GM12875 (cell line): ENCODE results near the gene ZNF784.

ENCODE experiments used
- H3K4me3 ChIP-seq: one replicate; pipeline ENCODE4 v1.5.1; 2011; ENCODE audit warnings: low read depth, low read length, control low read depth
- TF ChIP-seq, protein P1 (sequence below): IDR thresholded peaks from 2 replicates; pipeline ENCODE4 v1.5.1; 2011; ENCODE audit warnings: low read depth, mild to moderate bottlenecking, control low read depth, inconsistent platforms, low read length, moderate library complexity, borderline replicate concordance; ENCODE audit not compliant: insufficient read depth

The ZNF784 gene

GRCh38 chr19:55606817-55607216, 17.5 kb downstream of the ZNF784 start:
- H3K4me3 ChIP-seq: peak overlapping the region; percentile 85
- TF ChIP-seq, protein P1, sequence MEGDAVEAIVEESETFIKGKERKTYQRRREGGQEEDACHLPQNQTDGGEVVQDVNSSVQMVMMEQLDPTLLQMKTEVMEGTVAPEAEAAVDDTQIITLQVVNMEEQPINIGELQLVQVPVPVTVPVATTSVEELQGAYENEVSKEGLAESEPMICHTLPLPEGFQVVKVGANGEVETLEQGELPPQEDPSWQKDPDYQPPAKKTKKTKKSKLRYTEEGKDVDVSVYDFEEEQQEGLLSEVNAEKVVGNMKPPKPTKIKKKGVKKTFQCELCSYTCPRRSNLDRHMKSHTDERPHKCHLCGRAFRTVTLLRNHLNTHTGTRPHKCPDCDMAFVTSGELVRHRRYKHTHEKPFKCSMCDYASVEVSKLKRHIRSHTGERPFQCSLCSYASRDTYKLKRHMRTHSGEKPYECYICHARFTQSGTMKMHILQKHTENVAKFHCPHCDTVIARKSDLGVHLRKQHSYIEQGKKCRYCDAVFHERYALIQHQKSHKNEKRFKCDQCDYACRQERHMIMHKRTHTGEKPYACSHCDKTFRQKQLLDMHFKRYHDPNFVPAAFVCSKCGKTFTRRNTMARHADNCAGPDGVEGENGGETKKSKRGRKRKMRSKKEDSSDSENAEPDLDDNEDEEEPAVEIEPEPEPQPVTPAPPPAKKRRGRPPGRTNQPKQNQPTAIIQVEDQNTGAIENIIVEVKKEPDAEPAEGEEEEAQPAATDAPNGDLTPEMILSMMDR: no peak

- TF ChIP-seq, protein P1: no peak
- H3K4me3 ChIP-seq: peak overlapping the region; percentile 85
These were observed 17.9 kb downstream of the ZNF784 start for GRCh38 chr19:55606471-55606787.

GRCh38 chr19:55605637-55606470, 18.5 kb downstream of the ZNF784 start, which contains the start of gene ZNF865:
Gene ZNF865 (plus strand): TSS chr19:55605647. CDS start chr19:55613619, 7,972 bp downstream.
- peak within 1 kb of the TSS; percentile 85 for H3K4me3 ChIP-seq
- TF ChIP-seq, protein P1: peak; percentile 84

DNA sequence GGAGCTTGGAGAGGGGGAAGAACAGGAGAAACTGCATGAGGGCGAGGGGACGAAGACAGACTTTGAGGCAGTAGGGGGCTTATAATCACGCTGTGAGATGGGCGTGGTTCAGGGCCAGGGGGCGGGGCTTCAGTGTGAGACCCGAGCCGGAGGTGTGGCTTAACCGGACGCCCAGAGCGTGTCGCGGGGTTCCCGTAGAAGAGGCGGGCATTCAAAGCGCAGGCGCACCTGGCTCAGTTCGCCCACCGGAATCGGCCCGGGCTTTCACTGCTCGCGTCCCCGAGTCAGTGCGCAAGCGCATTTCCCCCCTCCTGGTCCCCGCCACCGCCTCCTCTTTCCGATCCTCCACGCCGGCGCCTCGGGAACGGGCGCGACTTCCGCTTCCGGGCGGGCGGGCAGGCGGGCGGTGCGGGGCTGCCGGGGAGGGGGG, 19.1 kb downstream of the ZNF784 start:
- TF ChIP-seq, protein P1: no peak

DNA sequence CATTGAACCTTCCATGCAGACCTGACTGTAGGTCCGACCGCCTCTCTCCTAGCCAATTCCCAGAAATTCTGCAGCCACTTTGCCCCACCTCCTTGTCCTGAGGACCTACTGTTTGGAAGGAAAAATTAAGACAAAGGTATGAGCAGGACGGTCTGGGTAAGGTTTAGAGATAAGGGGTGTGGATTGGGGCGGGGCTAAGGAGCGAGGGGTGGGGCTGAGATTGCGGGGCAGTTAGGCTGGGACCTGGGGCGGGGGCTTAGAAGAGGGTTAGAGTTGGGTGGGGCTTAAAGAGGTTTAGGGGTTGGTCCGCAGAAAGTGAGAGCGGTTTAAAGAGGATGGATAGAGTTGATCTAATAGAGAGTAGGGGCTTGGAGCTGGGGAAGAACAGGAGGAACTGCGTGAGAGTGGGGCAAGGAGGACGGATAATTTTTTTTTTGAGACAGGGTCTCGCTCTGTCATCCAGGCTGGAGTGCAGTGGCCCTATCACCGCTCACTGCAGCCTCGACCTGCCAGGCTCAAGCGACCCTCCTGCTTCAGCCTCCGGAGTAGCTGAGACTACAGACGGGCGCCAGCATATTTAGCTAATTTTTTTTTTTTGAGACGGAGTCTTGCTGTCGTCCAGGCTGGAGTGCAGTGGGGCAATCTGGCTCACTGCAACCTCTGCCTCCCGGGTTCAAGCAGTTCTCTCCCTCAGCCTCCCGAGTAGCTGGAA, 20.6 kb downstream of the ZNF784 start:
- H3K4me3 ChIP-seq: no peak overlapping the region
- TF ChIP-seq, protein P1: no peak

More for the DNA sequence above, 19.1 kb downstream of the ZNF784 start:
- peak overlapping the region; percentile 85 for H3K4me3 ChIP-seq

- H3K4me3 ChIP-seq: no peak overlapping the region
- TF ChIP-seq, protein P1: no peak
These were observed 21.3 kb downstream of the ZNF784 start for GRCh38 chr19:55603115-55603514.
